Stimulated activated CD4-positive, alpha-beta T cell treated with anti-CD3 and anti-CD28 coated beads, Interleukin-1b, Interleukin-23, amount 100 ng/mL, for 1 hour (primary cell): Measurements from ENCODE around the gene TBC1D10B.
A peak's percentile ranks its signal among the peaks of the same experiment; 100 is the strongest.
"Not testable (repeated sequence)": the region's sequence is repeated elsewhere in the genome, so short reads cannot be mapped to it uniquely, and the experiment has no call there.

Source experiments
- DNase-seq, 2 donors: peaks; one replicate each; pipeline ENCODE4 v3.0.0-alpha.2; 2020; ENCODE audit warnings: low read depth in 2 of 2

Gene TBC1D10B

DNA sequence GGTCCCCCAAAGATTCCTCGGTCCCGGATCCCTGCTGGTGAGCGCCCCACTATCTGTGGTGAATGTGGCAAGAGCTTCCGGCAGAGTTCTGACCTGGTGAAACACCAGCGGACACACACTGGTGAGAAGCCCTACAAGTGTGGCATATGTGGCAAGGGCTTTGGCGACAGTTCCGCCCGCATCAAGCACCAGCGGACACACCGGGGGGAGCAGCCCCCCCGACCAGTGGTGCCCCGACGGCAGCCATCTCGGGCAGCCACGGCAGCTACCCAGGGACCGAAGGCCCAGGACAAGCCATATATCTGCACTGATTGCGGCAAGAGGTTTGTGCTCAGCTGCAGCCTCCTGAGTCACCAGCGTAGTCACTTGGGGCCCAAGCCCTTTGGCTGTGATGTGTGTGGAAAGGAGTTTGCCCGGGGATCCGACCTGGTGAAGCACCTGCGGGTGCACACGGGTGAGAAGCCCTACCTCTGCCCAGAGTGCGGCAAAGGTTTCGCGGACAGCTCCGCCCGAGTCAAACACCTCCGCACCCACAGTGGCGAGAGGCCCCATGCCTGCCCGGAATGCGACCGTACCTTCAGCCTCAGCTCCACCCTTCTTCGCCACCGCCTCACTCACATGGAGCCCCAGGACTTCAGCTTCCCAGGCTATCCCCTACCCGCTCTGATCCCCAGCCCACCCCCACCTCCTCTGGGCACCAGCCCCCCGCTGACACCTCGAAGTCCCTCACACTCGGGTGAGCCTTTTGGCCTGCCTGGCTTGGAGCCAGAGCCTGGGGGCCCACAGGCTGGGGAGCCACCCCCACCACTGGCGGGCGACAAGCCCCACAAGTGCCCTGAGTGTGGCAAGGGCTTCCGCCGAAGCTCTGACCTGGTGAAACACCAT is 27.7 kb upstream of the TBC1D10B start:
- DNase-seq = no peak

DNA sequence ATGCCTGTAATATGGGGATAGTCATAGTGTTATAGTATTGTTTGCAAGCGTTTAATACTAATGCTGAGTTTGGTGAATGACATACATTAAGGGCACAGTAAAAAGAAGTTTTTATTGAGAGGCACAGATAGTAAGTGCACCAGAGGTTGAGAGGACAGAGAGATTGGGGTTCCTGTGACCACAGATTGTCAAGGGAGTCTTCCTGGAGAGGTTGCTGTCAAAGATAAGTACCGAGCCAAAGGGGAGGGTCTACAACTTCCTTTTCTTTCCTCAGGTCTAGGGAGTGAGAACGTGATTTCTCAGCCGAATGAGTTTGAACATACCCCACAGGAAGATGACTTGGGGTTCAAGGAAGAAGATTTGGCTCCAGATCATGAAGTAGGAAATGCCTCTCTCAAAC is 26.8 kb upstream of the TBC1D10B start:
- DNase-seq = no peak

DNA sequence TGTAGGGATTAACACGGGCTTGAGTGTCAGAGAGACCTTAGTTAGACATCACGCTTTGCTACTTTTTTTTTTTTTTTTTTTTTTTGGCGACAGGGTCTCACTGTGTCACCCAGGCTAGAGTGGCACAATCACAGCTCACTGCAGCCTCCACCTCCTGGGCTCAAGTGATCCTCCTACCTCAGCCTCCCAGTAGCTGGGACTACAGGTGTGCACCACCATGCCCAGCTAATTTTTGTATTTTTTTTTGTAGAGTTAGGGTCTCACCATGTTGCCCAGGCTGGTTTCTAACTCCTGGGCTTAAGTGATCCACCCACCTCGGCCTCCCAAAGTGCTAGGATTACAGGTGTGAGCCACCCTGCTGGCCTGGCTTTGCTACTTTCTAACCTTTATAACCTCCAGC is 26.3 kb upstream of the TBC1D10B start:
- not testable (repeated sequence) for DNase-seq

DNA sequence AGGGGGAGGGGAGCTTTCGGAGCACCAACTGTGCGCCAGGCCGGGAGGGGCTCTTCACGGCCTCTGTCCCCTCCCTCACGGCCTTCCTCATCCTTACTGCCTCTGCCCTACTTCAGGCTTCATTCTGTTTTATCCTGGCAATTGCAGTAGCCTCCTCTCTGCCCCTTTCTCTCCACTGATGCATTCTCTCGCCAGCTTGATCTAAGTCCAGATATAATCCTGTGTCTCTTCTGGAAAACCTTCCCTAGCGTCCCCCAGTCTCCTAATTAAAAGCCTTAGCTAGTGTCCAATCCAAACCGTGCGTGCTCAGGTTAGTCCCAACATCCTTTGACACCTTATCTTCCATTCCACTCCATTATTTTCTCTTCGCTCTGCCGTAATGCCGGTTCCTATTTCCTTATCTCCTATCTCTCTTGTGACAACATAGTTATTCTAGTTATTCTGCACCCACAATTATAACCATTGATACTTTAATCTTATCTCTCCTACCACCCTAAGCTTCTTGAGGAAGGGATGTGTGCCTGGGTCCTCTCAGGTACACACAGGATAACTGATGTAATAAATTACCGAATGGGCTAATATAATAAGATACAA is 25.8 kb upstream of the TBC1D10B start:
- DNase-seq = no peak

DNA sequence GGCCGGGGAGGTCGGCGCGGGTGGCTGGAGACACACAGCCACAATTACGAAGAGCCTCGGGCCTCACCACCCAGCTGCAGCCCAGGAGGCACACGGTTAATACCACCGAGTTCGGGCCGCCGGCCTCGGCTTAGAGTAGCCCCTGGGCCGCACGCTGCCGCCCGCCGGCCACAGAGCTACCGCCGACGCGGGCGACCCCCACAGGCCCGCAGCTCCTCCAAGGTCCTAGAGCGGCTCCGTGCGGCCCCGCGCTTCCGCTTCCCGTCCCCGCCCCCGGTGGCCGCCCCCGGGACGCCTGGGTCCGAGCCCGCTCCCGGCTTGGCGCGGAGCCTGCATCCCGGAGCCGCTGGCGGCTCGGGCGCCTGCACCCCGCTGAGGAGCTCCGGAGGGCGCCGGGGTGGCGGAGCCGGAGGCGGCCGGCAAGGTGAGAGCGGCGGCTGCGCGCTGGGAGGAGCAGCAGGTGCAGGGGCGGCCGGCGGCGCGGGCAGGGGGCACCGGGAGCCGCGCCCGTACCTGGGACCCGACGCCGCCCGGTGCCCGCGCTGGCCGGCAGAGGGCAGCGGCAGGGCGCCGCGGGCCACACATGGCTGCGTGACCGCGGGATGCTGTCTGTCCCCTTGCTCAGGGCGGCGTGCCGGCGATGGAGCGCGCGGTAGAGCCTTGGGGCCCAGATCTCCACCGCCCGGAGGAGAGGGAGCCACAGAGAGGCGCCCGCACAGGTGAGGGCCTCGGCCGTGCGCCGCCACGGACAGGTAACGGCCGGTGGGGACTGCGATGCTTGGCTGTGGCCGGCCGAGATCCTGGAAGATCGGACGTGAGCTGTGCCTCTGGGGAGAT is 25.1 kb upstream of the TBC1D10B start, which contains the start of gene ZNF48:
Gene ZNF48, plus strand, starts transcription at position 266 of the 837 bp plus-strand sequence. Its CDS starts 375 bp downstream, at position 641.
- peak in 1 of 2 donors; percentile 34 for DNase-seq

DNA sequence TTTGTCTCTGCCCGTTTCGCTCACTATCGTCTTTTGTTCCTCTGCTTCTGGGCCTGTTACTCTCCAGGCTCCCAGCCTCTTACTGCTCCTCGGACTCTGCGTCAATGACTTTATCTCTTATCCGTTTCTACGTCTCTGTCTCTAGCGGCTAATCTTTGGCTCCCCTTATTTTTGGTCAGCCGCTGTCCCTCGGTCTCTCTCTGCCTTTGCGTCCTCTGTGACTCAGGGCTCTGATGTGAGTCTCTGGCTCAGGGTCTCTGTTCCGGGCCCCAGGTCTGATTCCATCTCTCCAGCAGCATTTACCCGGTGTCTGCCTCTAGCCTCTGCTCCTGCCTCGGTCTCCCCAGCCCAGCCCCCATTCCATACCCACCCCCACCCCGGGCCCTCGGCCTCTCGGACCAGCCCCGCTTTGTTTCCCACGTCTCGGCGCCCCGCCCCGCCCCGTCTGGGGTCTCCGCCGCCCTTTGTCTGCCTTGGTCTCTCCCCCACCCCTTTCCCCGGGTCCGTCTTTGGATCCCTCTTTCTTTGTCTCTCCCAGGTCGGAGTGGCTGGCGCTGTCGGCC is 24.4 kb upstream of the TBC1D10B start:
- DNase-seq = no peak

DNA sequence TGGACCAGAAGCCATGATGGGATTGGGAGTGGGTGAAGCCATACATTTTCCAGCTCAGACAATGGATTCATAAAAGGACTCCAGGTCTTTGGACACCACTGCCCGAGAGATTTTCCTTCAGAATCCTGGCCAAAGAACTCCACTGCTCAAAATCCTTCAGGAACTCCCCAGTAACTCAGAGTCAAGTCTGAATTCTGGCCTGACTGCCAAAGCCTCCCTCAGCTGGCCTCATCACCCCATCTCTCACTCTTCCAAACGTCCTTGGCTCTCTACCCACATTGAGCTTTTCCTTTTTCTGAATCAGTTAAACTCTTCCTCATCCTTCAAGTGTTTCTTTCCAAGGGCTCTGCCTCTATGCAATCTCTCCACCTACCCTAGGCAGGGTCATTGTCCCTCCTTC is 13.2 kb upstream of the TBC1D10B start:
- DNase-seq = no peak

DNA sequence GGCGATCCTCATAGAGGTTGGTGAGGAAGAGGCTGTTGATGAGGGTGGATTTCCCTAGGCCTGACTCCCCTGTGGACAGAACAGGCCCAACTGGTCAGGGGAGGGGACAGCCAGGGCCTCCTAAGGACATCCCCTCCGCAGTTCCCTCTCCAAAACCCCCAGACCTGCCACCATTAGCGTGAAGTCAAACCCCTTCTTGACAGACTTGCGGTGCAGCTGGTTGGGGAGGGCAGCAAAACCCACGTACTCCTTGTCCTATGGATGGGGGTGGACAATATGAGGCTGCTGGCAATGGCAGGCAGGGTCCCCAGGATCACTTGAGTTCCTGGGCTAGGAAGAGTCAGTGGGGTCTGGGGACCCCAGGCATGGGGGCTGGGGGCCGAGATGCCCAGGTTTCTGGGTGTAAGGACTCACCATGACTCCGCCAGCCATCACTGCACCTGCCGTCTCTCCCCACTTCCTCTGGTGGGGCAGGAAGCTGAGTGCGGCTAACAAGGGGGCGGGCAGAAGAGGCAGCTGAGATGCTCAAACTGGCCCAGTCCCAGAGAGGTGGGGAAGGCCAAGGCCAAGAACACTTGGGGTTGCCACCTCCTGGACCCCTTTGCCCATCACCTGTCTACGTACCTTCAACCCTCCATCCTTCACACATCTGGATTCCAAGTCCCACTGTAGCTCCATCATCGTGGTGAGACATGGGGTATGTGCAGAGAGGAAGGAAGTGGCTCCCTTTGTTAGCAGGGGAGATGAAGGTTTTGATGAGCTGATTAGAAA is 12.0 kb upstream of the TBC1D10B start, which contains the start of gene SEPTIN1:
Gene SEPTIN1, minus strand, starts transcription at position 451 of the 771 bp plus-strand sequence. Its CDS starts 19 bp downstream, at position 432.
- no peak for DNase-seq

DNA sequence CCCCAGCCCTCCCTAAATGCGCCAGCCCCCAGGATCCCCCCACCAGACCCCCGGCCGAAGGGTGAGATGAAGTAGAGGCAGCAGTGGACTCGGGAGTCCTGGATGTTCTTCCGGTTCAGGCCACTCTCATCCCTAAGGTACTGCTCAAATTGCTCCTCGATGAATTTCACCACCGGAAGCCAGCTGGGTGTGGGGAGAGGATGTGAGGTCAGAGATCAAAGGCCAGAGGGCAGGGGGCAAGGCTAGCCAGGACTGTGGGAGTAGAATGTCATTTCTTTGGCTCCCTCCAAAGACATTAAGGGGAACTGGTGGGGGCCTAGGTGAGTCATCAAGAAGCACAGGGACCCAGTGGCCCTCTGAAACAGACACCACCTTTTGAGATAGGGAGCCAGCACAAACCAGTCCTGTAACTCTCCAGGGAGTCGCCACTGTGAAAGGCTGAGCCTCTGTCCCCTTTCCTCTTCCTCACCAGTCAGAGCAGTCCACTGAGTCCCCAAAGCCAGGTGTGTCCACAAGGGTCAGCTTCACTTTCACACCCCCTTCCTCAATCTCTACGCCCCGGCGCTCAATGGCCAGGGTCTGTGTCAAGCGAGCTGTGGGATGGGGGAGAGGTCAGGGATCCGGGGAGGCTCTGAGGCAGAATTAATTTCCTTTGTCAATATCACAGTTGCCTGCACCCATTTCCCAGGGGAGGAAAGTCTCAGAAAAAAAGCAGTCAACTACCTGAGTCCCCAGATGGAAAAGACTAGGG is 11.2 kb upstream of the TBC1D10B start:
- DNase-seq = no peak

DNA sequence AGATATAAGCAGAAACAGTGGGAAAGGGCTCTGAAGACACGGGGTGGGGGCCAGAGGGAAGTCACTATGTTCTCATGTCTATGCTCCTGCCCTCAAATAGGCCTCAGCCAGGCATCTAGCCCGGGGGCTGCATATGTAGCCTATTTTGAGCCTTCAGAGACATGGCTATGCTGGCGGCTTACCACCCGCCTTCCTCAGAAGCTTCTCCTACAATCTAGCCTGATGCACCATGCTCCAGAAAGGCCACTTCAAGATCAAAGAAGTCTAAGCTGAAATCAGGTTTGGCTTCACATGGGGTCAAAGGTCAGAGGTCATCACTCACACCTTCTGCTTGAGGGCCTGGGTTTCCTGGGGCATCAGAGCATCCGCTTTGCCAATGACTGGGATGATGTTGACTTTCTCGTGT is 10.5 kb upstream of the TBC1D10B start:
- no peak for DNase-seq

DNA sequence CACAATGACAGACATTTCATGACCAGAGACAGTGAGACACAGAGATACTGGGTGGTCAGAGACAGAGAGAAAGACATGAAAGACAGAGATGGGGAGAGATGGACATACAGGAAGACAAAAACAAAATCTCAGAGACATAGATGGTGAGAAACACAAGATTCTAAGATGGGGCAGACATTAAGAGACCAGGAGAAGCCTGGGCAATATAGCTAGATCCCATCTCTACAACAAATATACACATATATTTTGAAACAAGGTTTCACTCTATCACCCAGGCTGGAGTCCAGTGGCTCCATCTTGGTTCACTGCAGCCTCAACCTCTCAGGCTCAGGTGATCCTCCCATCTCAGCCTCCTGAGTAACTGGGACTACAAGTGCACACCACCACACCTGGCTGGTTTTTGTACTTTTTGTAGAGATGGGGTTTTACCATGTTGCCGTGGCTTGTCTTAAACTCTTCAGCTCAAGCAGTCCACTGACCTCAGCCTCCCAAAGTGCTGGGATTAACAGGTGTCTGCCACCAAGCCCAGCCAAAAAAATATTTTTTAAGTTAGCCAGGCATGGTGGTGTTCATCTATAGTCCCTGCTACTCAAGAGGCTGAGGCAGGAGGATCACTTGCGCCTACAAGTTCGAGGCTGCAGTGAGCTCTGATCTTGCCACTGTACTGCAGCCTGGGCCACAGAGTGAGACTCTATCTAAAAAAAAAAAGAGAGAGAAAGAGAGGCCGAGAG is 9.9 kb upstream of the TBC1D10B start:
- no peak for DNase-seq

DNA sequence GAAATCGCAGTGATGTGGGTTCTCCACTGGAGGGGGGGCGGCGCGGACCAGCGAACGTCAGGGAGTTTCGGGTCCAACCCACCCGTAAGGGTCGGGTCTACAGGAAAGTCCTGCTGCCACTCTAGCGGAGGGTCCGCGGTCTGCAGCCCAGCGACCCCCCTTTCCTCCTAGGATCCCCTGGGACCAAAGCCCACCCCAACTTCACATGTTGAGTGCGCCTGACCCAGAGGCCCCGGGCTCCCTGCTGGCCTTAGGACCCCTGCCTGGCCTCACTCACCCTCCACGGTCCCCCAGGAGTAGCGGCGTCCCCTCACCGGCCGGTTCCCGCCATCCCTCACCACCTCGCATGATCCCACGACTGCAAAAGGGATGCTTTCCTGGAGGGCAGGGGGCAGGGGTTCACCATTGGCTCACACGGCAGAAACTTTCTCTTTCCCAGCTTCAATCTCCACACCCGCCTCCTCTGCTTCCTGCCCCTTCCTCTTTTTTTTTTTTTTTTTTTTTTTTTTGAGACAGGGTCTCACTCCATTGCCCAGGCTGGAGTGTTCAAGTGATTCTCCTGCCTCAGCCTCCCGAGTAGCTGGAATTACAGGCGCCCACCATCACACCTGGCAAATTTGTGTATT is 9.0 kb upstream of the TBC1D10B start:
- DNase-seq = no peak

DNA sequence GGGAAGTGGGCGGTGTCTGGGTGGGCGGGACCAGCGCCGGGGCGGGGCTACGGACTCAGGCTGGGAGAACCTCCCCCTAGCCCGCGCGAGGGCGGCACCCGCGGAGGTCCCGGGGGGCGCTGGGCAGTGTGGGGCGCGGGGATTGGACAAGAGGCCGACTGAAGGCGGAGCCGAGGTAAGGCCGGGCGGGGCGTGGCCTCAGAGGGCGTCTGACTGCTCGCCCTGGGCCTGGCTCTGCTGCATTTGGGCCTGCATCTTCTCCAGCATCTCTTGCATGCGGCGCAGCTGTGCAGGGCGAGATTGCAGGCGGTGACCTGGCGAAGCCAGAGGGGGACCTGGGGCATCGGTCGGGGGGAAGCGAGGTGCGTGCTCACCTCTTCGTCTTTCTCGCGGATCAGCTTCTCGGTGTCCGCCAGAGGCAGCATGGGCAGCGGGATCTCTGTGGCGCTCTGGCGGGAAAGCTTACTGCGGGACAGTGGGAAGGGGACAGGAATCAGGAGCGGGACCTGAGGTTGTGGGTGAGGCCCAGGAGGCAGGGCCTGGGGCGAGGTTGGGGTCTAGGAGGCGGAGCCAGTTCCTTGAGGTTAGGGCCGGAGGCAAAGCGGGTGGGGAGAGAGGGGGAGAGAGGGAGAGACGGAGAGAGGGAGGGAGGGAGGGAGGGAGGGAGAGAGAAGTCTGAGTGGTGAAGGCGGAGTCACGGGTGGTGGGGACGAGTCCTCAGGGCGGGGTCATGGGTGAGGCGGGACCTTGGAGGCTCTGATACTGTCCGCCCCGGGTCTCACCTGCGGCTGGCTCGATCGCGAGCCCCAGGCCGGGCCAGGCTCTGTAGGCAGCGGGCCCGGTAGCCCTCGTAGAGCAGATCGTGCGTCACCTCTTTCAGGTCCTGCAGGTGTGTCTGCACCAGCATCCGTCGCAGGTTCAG is 8.2 kb upstream of the TBC1D10B start:
- DNase-seq = peak; percentile 99 to 100

DNA sequence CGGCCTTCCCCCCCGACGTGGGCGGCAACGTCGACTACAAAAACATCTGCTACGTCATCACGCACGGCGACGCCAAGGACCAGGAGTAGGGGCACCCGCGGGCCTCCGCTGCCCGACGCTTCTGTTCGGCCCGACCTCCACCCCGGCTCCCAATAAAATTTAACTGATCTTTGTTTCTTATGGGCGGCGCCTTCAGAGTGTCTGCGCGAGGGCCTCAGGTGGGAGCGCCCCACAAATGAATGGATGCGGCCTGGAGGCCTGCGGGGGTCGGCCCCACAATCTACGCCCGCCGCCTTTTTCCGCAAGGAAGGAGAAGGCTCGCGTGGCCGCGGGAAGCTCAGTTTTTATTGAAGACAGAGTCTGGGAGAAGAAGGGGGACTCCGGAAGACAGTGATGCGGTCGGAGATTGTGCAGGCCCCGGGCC is 7.5 kb upstream of the TBC1D10B start:
- DNase-seq = peak; percentile 72 to 73

DNA sequence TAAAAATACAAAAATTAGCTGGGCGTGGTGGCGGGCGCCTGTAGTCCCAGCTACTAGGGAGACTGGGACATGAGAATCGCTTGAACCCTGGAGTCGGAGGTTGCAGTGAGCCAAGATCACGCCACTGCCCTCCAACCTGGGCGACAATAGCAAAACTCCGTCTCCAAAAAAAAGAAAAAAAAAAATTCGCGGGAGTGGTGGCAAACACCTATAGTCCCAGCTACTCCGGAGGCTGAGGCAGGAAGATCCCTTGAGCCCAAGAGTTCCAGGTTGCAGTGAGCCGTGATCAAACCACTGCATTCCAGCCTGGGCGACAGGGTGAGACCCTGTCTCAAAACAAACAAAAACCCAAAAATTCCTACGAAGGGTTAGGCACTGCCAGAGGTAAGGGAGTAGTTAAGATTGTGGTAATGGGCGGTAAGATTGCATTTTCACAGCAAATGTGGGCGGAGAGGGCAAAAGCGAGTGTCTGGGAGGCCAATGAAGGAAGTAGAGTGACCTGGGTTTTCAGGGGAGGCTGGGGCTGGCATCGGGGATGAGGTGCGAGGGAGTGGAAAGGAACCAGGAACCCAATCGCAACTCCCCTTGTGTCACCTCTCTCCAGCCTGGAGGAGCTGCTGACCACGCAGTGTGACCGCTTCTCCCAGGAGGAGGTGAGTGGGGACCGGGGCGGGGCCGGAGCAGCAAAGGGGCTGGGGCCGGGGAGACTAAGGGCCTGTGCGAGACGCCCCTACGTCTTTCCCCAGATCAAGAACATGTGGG is 6.9 kb upstream of the TBC1D10B start:
- DNase-seq = no peak

DNA sequence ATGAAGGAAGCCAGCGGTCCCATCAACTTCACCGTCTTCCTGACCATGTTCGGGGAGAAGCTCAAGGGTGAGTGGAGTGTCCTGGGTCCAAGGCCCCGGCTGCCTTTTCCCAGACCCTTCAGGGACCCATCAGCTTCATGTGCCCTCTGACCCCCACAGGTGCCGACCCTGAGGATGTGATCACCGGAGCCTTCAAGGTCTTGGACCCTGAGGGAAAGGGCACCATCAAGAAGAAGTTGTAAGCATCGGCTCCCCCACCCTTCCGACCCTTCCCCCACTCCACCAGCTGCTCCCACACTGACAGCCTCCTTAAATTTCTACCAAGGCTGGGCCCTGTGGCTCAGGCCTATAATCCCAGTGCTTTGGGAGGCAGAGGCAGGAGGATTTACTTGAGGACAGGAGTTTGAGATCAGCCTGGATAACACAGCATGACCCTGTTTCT is 6.2 kb upstream of the TBC1D10B start:
- no peak for DNase-seq

DNA sequence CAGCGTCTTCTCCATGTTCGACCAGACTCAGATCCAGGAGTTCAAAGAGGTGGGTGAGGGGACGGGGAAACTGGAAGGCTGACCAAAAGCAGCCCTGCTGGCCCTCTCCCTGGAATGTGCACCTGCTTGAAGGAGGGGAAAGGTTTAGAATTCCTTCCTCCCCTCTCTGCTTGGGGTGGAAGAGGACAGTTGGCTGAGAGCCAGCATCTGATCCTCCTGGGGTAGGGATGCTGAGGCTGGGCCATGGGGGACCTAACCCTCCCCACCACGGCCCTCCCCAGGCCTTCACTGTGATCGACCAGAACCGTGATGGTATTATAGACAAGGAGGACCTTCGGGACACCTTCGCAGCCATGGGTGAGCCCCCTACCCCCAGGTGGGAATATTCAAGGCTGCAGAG is 5.6 kb upstream of the TBC1D10B start:
- no peak for DNase-seq
